SK-N-MC (cell line): ENCODE results near the gene IL1RAPL1.

Experiments used
- EZH2 ChIP-seq: fragments of 200-600 bp; sonication (generic); IDR thresholded peaks from one replicate; pipeline ENCODE4 v1.6.1; 2017; ENCODE audit warnings: antibody characterized with exemption
- POLR2AphosphoS5 ChIP-seq: IDR thresholded peaks from 2 replicates; pipeline ENCODE4 v1.6.1; 2012; ENCODE audit warnings: mild to moderate bottlenecking, low read depth, low read length, borderline replicate concordance

- TF ChIP-seq POLR2AphosphoS5 (no peak), EZH2 (no peak)
Measured at GRCh38 chrX:29862126-29862677, 1275.0 kb downstream of the IL1RAPL1 start.
